Measurements from ENCODE around the gene KCNA2. TPM values are rescaled to one million over a fixed set of nuclear protein-coding genes. Genes with fewer than 3 reads are reported as not detected.
A peak's percentile ranks its signal among the peaks of the same experiment; 100 is the strongest.

Gene KCNA2
- total RNA-seq, 1 donor from 2014 or later, result 9.4 TPM

- no peak overlapping the region for H3K4me3 ChIP-seq
- no peaks in the 10 kb centered on the region for H3K27me3 ChIP-seq
- TF ChIP-seq, protein P1, sequence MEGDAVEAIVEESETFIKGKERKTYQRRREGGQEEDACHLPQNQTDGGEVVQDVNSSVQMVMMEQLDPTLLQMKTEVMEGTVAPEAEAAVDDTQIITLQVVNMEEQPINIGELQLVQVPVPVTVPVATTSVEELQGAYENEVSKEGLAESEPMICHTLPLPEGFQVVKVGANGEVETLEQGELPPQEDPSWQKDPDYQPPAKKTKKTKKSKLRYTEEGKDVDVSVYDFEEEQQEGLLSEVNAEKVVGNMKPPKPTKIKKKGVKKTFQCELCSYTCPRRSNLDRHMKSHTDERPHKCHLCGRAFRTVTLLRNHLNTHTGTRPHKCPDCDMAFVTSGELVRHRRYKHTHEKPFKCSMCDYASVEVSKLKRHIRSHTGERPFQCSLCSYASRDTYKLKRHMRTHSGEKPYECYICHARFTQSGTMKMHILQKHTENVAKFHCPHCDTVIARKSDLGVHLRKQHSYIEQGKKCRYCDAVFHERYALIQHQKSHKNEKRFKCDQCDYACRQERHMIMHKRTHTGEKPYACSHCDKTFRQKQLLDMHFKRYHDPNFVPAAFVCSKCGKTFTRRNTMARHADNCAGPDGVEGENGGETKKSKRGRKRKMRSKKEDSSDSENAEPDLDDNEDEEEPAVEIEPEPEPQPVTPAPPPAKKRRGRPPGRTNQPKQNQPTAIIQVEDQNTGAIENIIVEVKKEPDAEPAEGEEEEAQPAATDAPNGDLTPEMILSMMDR (IDR thresholded peaks at IDR 0.05), result no peak
- no peaks in the 10 kb centered on the region for H3K36me3 ChIP-seq
- H3K27ac ChIP-seq, result no peak overlapping the region
- DNase-seq (ENCODE audit: low spot score in 2 of 2), result peak in 1 of 2 donors; percentile 12
- peaks cover 2 to 7% of the 10 kb centered on the region in 2 donors for H3K4me1 ChIP-seq
- no peaks in the 10 kb centered on the region for H3K9me3 ChIP-seq
- intact Hi-C loops (cut with DNase I), result no loop called here
Measured at GRCh38 chr1:110601332-110601731, 4.8 kb downstream of the KCNA2 start.

- no peaks in the 10 kb centered on the region for H3K36me3 ChIP-seq
- TF ChIP-seq, protein P1 (IDR thresholded peaks at IDR 0.05), result no peak
- peaks cover 0 to 2% of the 10 kb centered on the region in 2 donors for H3K4me1 ChIP-seq
Measured at GRCh38 chr1:110600716-110601115, 5.4 kb downstream of the KCNA2 start.

DNA sequence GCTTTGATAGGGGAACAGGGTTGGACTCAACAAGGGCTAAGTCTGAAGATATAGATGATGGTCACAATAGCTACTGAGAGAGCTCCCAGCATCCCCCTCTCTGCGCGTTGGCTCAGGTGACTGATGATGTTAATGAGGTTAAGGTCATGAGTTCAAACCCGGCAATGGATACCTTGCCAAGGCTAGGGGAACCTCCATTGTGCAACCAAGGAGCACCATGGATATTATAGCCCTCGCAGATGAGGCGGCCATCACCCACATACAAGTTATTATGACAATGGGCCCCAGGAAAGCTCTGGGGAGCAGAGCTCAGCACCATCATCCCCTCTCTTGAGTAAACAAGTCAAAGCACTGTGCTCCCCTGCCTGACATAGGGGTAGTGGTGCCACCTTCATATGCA, 8.2 kb downstream of the KCNA2 start:
- Histone ChIP-seq H3K4me3 (no peak overlapping the region), H3K27me3 (no peaks in the 10 kb centered on the region), H3K36me3 (no peaks in the 10 kb centered on the region), H3K27ac (no peak overlapping the region), H3K4me1 (no peaks in the 10 kb centered on the region), H3K9me3 (no peaks in the 10 kb centered on the region)
- intact Hi-C loops (cut with DNase I), result no loop called here
- peak in 1 of 2 donors; percentile 35 for DNase-seq (ENCODE audit: low spot score in 2 of 2)
- TF ChIP-seq, protein P1 (IDR thresholded peaks at IDR 0.05), result no peak

More at GRCh38 chr1:110600716-110601115, 5.4 kb downstream of the KCNA2 start:
- Histone ChIP-seq H3K27me3 (no peaks in the 10 kb centered on the region), H3K27ac (no peak overlapping the region), H3K9me3 (no peaks in the 10 kb centered on the region), H3K4me3 (no peak overlapping the region)
- intact Hi-C loops (cut with DNase I), result no loop called here
- DNase-seq (ENCODE audit: low spot score in 2 of 2), result peak in 1 of 2 donors; percentile 25

DNA sequence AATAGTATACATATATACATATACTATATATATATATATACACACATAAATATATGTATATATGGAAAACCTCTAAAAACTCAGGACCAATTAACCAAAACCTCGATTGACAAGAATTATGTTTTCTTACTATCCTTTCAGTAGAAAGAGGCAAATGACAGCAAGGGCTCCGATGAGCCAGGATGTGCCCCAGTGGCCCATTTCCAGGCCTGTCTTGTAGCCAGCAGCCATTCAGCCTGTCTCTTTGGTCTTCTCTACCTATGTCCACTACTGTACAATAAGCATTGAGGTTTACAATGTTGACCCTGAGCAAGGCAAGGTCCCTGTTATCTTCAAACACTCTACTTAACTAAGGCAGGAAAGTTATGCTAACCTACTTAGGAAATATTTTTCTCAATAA, 9.8 kb downstream of the KCNA2 start:
- H3K4me1 ChIP-seq, result no peaks in the 10 kb centered on the region
- intact Hi-C loops (cut with DNase I), result no loop called here
- TF ChIP-seq, protein P1 (IDR thresholded peaks at IDR 0.05), result no peak
- H3K4me3 ChIP-seq, result no peak overlapping the region
- H3K9me3 ChIP-seq, result no peaks in the 10 kb centered on the region
- H3K27ac ChIP-seq, result no peak overlapping the region
- H3K36me3 ChIP-seq, result no peaks in the 10 kb centered on the region
- no peak for DNase-seq (ENCODE audit: low spot score in 2 of 2)
- H3K27me3 ChIP-seq, result no peaks in the 10 kb centered on the region

GRCh38 chr1:110595353-110595710, 10.8 kb downstream of the KCNA2 start:
- Histone ChIP-seq H3K4me1 (no peaks in the 10 kb centered on the region), H3K27me3 (no peaks in the 10 kb centered on the region), H3K9me3 (no peaks in the 10 kb centered on the region), H3K36me3 (no peaks in the 10 kb centered on the region), H3K27ac (no peak overlapping the region), H3K4me3 (no peak overlapping the region)
- intact Hi-C loops (cut with DNase I), result no loop called here
- TF ChIP-seq, protein P1 (IDR thresholded peaks at IDR 0.05), result no peak
- no peak for DNase-seq (ENCODE audit: low spot score in 2 of 2)
